Ureter (tissue), 1 donor: Measurements from ENCODE around the gene SMYD3. TPM values are rescaled to one million over a fixed set of nuclear protein-coding genes. Genes with fewer than 3 reads are reported as not detected.

ENCODE experiments used
- DNase-seq: peaks from one replicate; pipeline ENCODE4 v3.0.0-alpha.2; 2020; ENCODE audit warnings: low spot score
- total RNA-seq: library from RNA; stranded (reverse); gene quantifications from one replicate; pipeline ENCODE4 v1.2.4, GENCODE V29; 2023
- donor health status: DM: yes; HTN: yes; CAD: no.

Gene SMYD3
- total RNA-seq, 1 donor from 2014 or later = 29.3 TPM

DNA sequence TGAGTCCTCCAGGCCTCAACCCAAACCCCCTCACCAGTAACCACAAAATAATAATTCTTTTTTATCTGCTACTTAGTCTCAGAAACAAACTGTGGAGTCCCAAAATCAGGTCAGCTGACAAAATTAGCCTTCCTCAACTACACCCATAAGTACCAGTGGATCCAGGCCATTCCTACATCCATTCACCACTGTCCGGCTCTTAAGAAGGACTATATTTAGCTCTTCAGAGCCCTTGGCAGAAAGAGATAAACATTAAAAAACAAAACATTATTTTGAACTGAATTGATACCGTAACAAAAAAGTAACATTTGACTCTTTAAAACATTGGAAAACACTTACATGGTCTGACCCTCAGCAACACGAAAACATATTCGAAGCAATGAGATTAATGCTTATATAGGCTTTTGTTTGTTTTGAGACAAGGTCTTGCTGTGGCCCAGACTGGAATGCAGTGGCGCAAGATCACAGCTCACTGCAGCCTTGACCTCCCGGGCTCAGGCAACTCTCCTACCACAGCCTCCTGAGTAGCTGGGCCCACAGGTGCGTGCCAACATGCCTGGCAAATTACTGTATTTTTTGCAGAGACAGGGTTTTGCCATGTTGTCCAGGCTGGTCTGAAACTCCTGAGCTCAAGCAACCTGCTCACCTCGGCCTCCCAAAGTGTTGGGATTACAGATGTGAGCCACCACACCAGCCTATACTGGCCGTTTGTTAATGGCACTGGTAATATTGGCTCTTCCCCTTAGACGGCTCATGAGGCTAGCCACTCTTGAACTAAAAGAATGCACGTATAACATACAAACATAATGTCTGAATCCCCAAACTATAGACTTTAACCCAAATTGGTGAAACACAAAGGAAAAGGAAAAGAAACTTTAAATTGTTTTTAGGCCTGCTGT is 330.7 kb downstream of the SMYD3 start:
- DNase-seq = no peak

DNA sequence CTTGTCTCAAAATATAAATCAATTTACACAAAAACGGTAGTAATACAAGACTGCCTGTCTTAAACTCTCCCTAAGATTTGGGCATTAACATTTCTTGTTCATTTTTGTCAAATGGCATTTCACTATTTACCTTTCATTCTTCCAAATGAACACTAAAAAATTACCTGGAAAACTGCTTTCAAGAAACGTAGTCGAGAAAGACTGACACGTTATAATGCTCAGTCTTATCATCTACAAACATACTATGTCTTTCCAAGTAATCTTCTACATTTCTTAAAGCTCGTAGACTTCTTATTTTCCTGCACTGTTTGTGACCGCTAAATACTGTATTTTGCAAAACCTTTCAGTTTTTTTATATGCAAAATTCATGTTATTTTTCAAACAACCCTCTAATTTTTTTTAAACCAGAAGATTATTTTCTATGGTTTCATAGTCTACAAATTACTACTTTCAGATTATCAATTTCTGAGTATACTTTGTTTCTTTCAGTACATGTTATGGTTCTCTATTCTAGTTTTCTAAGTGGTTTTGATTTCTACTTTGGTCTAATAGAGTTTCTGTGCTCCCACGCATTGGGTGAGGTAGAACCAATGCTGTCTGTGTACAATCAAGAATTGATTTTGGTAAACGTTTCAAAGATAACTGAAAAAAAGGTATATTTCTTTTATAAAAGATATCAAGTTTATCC is 336.4 kb downstream of the SMYD3 start:
- no peak for DNase-seq

DNA sequence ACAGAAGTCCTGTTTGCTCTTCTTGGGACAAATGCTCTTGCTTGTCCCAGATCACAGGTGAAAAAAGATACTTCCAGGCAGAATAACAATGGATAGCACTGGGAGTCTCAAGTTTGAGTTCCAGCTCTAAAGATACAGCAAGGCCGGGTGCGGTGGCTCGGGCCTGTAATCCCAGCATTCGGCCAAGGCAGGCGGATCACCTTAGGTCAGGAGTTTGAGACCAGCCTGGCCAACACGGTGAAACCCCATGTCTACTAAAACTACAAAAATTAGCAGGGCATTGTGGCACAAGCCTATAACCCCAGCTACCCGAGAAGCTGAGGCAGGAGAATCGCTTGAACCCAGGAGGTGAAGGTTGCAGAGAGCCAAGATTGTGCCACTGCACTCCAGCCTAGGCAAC is 337.6 kb downstream of the SMYD3 start:
- no peak for DNase-seq

DNA sequence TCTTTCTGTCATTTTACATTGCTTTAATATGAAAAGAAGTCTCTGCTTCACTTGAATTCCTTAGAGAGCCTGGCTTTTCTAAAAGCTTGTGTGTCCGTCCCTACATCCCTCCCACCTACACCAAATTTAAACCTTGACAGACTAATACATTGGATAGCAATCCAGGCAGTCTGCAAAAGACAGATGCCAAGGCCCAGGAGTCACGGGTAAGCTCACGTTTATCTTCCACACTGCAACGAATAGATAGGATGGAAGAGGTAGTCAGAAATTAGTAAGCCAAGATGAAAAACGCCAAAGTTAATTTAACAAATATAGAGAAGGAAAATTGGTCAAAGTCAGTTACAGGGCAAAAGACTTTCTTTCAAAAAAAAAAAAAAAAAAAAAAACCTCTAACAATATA is 338.1 kb downstream of the SMYD3 start:
- DNase-seq = no peak

DNA sequence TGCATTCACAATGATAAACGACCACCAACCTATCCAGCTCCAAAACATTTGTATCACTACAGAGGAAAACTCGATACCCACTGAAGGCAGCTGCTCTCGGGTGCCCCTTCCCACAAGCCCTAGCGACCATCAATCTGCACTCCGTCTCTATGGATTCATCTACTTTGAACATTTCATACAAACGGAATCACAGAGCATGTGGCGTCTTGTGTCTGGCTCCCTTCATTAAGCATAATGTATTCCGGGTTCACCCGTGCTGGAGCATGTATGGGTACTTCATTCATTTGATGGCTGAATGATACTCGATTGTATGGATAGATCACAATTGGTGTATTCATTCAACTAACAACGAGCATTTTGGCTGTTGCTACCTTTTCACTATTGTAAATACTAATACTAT is 340.2 kb downstream of the SMYD3 start:
- DNase-seq = no peak

DNA sequence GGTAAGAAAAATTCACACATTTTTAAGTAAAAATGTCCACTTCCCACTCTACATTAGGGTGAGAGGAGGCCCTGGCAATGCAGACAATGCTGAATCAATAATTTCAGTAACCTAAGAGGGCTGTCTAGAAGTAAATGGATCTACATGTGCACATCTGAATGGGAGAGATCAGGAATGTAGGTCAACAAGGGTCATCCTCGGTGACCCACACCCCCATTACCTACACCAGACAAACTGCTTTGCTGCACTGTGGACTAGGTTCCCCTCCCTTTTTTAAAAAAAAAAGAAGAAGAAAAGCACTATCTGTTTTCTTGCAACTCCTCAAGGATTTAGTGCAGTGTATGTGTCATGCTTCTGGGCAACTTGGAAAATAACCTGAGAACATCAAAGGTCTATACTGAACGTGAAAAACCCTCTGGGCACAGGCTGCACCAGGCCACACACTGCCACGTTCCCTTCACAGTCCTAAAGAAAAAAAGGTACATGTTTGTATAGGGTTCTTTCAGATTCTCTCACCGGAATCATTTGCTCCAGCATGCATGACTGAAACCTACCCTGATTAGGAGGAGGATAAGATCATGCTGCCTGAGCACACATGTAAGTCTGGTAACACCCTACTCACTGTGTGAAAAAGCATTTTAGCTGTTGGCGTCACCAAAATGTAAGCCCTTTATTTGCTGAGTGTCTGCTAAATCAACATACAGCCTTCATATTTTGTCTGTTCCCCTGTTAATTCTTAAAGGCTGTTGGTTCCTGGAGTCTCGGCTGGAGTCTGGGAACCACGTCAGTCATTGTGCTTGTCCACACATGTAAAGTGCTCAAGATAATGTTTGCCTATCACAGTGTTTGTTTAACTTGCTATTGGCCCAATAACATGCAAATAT is 341.0 kb downstream of the SMYD3 start:
- DNase-seq = peak; percentile 61

DNA sequence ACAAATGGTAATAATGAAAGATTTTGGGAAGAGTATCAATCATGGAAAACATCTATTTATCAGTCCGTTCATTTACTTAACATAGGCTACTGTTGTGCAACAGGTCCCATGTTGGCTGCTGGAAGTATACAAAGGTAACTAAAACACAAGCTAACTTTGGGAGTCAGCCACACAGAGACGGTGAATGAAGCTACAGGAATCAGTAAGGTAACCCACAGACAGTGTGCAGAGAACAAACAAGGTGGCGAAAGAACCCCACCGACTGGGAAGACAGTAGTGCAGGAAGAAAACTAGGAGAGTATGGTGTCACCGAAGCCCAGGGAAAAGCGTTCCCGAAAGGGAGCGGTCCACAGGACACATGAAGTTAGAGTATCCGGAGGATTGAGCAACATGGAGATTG is 342.3 kb downstream of the SMYD3 start:
- DNase-seq = no peak

DNA sequence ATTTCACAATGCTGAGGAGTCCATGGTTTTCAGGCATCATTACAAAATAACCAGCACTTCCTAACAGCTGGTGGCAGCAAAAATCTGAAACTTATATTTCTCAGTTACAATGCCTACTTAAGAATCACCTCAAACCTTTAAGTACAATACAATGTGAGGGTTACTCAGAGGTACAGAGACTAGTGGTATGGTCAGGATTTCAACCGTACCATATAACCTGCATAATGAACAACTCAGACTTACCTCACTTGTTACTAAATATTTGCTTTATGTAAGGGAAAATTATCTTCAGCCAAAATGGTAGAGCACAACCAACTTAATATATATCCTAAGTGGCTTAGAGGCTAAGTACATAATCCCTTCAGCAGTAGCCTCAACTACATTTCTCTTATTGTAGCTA is 344.5 kb downstream of the SMYD3 start:
- no peak for DNase-seq

DNA sequence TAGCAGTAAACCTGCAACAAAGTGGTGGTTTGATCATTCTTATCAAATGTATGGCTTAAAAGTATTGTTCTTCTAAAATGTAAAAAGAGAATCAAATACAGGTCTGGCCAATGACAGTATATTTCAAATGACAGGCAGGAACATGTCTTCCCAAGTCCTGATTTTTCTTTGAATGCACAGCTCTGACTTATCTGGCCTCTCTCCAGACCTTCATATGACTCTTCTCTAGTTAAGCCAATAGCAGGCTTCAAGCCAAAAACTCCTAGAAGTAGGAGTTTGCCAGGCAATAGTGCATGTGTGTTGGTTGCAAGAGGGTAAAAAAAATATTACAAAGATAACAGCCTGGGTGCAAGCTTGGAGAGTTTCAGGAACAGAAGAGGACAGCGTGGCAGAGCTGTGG is 345.5 kb downstream of the SMYD3 start:
- no peak for DNase-seq

DNA sequence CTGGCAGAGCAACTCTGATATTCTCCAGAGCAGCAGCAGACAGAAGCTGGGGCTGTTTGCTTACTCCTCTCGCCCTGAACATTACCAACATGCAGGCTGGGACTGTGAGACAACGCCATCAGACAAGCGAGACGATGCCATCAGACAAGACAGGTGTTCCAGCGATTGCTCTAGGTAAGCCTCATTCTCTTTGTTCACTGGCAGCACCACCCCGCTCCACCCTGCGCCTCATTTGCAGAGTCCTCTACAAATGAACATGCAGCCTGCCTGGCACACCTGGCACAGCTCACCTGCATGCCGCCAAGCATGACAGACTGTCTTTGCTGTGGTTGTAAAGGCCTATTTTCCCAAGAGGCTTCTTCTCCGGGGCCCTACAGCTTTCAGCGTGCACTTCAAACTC is 346.2 kb downstream of the SMYD3 start:
- DNase-seq = no peak

DNA sequence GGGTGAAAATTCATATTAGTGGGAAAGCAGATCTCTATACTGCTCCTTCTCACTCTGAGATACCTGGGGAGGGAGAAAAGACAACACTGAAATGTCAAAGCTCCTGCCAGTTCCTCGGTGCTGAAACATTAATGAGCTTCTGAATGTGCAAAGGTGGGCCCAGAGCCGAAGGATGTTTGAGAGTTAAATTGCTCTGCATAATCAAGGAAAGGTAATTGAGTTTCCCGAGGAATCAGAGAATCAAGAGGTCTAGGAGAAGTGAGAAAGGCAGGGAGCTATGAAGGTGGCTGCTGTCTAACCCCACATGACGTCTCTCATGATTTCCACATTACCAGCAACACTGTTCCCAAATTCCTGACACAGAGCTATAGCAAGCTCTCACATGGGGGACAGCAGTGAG is 346.7 kb downstream of the SMYD3 start:
- DNase-seq = no peak

DNA sequence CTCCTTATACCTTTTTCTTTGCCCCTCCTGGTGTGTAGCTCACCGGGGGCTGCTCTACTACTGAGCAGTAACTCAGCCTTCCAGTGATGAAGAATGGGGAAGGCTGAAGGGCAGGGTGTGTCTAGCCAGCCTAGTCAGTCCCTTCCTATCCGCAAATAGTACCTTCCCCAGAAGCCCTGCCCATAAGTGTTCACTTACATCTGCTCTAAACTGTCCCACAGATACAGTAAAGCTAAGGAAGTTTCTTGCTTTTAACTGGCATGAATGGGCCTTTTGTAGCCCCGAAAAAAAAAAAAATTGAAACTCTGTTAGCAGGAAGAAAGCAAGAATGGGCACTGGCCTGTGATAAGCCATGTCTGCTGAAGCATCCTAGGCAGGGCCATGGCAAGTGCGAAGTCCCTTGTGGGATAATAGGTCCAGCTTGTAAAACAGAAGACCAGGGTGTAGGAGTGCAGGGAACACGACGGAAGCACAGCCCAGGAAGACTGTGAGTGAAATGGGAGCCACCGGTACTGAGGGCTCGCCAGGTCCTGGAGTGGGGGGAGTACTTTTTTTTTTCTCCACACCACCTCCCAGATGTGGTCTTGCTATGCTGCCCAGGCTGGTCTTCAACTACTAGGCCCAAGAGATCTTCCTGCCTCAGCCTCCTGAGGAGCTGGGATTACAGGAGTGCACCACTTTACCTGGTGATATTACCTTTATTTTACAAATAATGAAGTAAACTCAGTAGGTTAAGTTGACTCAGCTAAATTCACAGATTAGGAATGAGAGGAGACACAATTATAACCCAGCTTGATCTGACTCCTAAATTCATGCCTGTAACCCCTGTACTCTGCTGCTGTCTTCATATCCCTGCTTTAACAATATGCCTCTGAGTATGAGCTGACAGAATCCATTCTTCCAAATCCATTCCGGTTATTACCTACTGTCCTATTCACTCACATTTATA is 347.5 kb downstream of the SMYD3 start:
- DNase-seq = no peak

DNA sequence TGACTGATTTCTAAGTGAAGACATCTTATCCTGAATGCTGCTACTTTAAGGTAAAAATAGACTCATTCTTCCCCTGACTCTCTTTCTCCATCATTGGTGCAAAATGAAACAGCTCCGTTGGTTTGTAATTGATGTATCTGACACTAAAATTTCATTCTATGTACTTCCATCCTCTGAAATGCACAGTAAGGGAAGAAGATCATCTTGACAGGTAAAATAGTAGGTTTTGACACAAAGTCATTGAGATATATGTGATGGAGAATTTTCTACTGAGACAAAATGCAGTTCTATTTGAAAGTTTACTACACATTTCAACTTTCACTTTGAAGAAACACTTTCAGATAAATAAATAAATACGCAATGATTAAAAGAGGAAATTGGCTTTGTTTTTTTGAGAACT is 348.9 kb downstream of the SMYD3 start:
- no peak for DNase-seq

DNA sequence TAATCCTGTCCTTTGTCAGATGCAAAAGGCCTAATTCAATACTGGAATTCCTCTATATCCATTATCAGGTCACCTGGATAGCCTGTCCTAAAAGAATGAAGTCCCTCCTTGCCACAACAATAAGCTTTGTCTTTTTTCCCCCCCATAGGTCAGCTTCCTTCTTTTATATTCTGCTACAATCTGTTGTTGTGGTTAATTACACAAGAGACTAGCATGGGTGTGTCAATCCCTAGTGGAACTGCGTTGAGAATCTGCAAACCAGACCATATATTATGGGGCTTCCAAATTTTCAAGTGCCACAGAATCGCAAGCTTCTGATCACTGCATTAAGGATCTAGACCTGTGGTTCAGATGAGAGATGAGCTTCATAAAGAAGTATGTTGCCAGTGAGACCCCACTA is 349.6 kb downstream of the SMYD3 start:
- no peak for DNase-seq

DNA sequence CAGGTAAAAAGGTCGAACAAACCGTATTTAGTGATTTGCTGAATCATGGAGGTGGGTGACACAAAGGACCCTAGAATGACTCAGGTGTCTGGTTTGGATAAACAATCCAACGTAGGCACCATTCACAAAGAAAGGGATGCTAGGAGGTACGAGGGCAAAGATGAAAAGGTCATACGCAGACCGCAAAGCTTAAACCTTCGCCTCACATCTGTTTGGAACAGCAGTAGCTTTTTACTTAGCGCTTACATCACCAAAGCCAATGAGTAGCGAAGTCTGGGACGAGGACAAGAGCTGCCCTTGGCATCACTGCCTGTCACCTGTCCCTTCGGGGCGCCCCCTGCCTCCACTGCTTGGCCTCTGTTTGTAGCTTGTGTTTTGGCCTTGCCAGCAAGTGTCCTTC is 350.2 kb downstream of the SMYD3 start:
- DNase-seq = no peak

DNA sequence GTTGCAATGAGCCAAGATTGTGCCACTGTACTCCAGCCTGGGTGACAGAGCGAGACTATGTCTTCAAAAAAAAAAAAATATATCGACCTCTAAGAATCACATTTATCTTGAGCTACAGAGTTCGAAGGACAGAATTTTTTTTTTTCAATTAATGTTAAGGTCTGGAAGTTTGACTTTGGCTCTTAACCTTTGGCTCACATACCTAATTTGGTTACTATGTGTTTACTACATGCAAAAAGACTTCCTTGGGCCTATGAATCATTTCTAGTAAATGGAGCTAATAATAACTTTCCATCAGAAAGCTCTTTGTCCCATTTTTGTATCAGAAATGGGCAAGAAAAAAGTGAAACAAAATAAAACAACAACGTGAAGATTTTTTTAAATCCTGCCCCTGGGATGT is 351.2 kb downstream of the SMYD3 start:
- DNase-seq = no peak

DNA sequence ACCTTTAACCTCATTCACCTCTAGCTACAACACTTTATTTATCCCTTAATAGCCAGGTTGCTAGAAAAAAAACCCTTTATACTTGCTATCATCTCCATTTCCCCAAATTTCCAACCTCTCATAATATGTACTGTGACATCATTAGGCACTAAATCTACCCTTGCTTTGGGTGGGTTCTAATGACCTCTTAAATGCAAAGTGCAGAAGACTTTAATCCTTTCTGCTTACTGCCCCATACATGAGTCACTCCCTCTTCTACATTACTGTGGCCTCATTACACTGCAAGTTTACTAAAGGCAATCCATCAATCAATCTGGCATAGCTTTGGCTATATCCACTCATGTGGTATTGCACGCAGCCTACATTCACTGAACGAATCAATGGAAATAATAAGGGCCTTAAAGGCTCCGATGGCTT is 353.3 kb downstream of the SMYD3 start:
- no peak for DNase-seq

DNA sequence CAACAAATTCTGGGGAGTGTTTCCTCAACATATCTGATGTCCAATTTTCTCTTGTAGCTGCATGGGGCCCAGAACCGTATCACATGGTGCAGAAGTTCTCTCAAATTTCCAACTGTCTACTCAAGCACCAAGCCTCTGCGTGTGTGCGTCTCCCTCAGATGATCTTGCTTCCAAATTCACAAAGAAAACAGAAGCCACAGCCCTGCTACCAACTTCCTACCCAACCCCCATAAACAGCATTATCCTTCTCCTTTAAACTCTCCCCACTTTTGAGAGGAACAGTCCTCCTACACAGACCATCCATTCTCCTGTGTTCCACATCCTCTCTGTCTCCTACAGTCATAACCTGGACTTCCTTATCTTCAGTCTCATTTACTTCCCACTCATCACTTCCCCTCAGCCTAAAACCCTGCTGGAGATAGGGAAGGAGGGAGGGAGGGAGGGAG is 354.1 kb downstream of the SMYD3 start:
- DNase-seq = no peak

DNA sequence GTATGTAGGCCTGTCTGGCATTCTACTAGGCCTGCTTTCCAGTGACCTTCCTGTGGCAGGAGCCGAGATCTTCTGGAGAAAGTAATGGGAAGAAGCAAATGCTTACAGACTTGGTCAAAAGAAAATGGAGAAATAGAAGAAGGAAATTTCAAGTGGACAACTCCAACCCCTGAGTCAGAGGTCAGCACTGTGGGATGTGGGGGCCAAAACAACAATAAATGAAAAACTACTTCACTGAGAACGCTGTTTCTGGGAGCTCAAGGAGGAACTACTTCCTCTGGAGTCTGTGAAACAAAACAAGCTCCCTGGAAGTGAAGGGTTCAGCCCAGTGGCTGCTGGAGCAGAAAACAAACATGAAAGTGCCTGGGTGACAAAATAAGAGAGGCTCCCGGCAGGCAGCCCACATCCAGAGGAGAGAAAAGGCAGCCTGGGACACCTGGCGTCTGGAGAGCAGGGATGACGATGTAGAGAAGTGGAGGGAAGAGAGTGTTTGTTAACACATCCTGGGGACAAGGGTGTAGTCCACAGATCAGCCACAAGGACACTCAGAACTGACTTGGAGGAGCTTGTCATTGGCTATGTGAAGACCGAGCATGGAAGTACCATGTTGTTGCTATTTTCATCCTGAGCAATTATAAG is 355.2 kb downstream of the SMYD3 start:
- no peak for DNase-seq

DNA sequence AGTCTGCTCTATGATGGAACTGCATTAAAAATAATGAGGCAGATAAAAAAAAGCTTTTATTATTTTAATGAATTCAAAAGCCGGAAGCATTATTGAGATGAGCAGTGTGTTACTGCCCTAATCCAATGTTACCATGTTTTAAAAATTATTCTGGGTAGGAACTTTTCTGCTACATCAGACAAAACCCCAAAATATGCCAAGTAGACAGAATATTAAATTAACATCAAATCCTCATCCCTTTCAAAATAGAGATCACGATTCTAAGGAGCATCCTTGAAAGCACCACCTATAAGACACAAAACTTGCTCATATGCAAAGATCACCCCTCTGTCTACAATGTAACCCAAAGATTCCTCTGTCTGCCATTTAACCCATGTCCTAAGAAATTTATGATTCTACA is 357.5 kb downstream of the SMYD3 start:
- DNase-seq = no peak
